ENCODE results near the gene CPA2. TPM values are rescaled to one million over a fixed set of nuclear protein-coding genes. Genes with fewer than 3 reads are reported as not detected.

CPA2 gene
- total and polyA plus RNA-seq, 2 of the 4 experiments (the other 2 are of a cell fraction), result 0.05 TPM; not detected in 1

DNA sequence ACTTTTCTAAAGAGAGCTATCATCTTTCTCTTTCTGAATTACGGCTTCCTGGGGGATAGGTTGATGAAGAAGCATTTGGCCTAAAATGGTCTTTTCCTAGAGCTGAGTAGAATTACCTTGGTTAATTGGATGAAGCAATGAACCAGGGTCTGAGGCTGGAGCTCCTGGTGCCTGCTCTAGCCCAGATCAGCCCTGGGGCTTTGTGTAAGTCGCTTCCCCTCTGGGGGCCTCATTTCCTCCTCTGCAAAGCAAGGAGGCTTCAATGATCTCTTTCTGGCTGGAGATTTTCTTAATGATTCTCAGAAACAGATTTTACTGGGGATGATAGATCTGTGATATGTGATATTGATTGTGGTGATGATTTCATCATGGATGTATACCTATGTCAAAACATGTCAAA lies 3.5 kb upstream of the CPA2 start:
- H3K18ac ChIP-seq (ENCODE audit: low read depth, low read length), result no peak overlapping the region
- ChIA-PET CTCF (no interaction called here), POLR2A (ENCODE audit: unreplicated experiment) (no interaction called here)
- no peak overlapping the region for H2AFZ ChIP-seq (replicated peaks; ENCODE audit: low read length, poor library complexity)
- dilution Hi-C loops (cut with HindIII; ENCODE audit: low sequenced_read_pairs, unreplicated experiment) (no loop called here), in situ Hi-C loops (cut with MboI; ENCODE audit: low sequenced_read_pairs) (no loop called here), intact Hi-C loops (cut with micrococcal nuclease) (no loop called here)
- no peak overlapping the region for H4K5ac ChIP-seq (ENCODE audit: low read depth, low read length)
- H3K4me2 ChIP-seq (ENCODE audit: low read depth, low read length), result no peak overlapping the region
- H4K8ac ChIP-seq (ENCODE audit: low read depth in 2 of 2, low read length in 2 of 2), result no peak overlapping the region
- no peak overlapping the region for H2AK5ac ChIP-seq (ENCODE audit: low read depth, low read length)
- no peak overlapping the region for H2BK20ac ChIP-seq (ENCODE audit: low read depth, low read length)
- no peak overlapping the region for H2BK15ac ChIP-seq (ENCODE audit: low read depth, low read length)
- no peaks in the 10 kb centered on the region for H3K4me1 ChIP-seq (ENCODE audit: control insufficient read depth, insufficient read depth, low read length)
- H3K9me3 ChIP-seq (ENCODE audit: control insufficient read depth, insufficient read depth, low read length), result peaks cover 15% of the 10 kb centered on the region
- H3K9me1 ChIP-seq (ENCODE audit: insufficient read depth, low read length), result no peaks in the 10 kb centered on the region
- no peak overlapping the region for H3K9ac ChIP-seq (ENCODE audit: low read depth, low read length)
- H4K91ac ChIP-seq (ENCODE audit: insufficient read depth, low read depth, low read length), result no peak overlapping the region
- H3K4me3 ChIP-seq (ENCODE audit: insufficient read depth, low read depth, low read length), result no peak overlapping the region
- no peak overlapping the region for H3K4ac ChIP-seq (ENCODE audit: low read depth, low read length)
- H3K79me1 ChIP-seq (ENCODE audit: low read depth in 1 of 2, low read length in 2 of 2), result no peaks in the 10 kb centered on the region
- ATAC-seq (ENCODE audit: low read depth) (no peak), DNase-seq (no peak)
- H3K27ac ChIP-seq (ENCODE audit: insufficient read depth, low read length), result no peak overlapping the region
- no peak overlapping the region for H3K14ac ChIP-seq (replicated peaks; ENCODE audit: low read depth, low read length)
- H4K20me1 ChIP-seq (ENCODE audit: insufficient read depth, low read length), result no peaks in the 10 kb centered on the region
- H2BK5ac ChIP-seq (ENCODE audit: low read depth, low read length, poor library complexity, severe bottlenecking), result no peak overlapping the region
- H2AK9ac ChIP-seq (replicated peaks; ENCODE audit: low read depth, low read length, poor library complexity), result no peak overlapping the region
- H3K27me3 ChIP-seq (ENCODE audit: control insufficient read depth, insufficient read depth, low read length), result 0 out of 2 replicates have a peak, but pooled peaks cover 2% of the 10 kb centered on the region
- BruUV-seq (replicated peaks), result no TSS peak
- H2BK120ac ChIP-seq (ENCODE audit: low read depth, low read length), result no peak overlapping the region
- TF ChIP-seq MXI1 (IDR thresholded peaks at IDR 0.05; ENCODE audit: borderline replicate concordance, low read depth, low read length) (no peak), MAFK (IDR thresholded peaks at IDR 0.05; ENCODE audit: low read depth, low read length) (no peak), SMC3 (IDR thresholded peaks at IDR 0.05; ENCODE audit: low read depth, low read length) (no peak), POLR2A (IDR thresholded peaks at IDR 0.05; ENCODE audit: low read depth, low read length) (no peak), RCOR1 (IDR thresholded peaks at IDR 0.05; ENCODE audit: insufficient replicate concordance, low read length) (no peak), NFE2L2 (IDR thresholded peaks at IDR 0.05; ENCODE audit: low read depth, low read length) (no peak), MAZ (IDR thresholded peaks at IDR 0.05; ENCODE audit: borderline replicate concordance, low read depth, low read length) (no peak), RAD21 (IDR thresholded peaks at IDR 0.05; ENCODE audit: low read length) (no peak), CEBPB (IDR thresholded peaks at IDR 0.05; ENCODE audit: low read depth, low read length) (no peak), FOS (IDR thresholded peaks at IDR 0.05; ENCODE audit: low read depth, low read length) (no peak), RFX5 (IDR thresholded peaks at IDR 0.05; ENCODE audit: low read depth, low read length) (no peak), BHLHE40 (IDR thresholded peaks at IDR 0.05; ENCODE audit: low read depth, low read length) (no peak), CHD1 (IDR thresholded peaks at IDR 0.05; ENCODE audit: low read depth, low read length) (no peak)
- TF ChIP-seq, protein P1, sequence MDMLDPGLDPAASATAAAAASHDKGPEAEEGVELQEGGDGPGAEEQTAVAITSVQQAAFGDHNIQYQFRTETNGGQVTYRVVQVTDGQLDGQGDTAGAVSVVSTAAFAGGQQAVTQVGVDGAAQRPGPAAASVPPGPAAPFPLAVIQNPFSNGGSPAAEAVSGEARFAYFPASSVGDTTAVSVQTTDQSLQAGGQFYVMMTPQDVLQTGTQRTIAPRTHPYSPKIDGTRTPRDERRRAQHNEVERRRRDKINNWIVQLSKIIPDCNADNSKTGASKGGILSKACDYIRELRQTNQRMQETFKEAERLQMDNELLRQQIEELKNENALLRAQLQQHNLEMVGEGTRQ (IDR thresholded peaks at IDR 0.05; ENCODE audit: low read depth, low read length), result no peak
- TF ChIP-seq, protein P2, sequence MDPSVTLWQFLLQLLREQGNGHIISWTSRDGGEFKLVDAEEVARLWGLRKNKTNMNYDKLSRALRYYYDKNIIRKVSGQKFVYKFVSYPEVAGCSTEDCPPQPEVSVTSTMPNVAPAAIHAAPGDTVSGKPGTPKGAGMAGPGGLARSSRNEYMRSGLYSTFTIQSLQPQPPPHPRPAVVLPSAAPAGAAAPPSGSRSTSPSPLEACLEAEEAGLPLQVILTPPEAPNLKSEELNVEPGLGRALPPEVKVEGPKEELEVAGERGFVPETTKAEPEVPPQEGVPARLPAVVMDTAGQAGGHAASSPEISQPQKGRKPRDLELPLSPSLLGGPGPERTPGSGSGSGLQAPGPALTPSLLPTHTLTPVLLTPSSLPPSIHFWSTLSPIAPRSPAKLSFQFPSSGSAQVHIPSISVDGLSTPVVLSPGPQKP (IDR thresholded peaks at IDR 0.05; ENCODE audit: borderline replicate concordance, low read depth, low read length), result no peak
- TF ChIP-seq, protein P3, sequence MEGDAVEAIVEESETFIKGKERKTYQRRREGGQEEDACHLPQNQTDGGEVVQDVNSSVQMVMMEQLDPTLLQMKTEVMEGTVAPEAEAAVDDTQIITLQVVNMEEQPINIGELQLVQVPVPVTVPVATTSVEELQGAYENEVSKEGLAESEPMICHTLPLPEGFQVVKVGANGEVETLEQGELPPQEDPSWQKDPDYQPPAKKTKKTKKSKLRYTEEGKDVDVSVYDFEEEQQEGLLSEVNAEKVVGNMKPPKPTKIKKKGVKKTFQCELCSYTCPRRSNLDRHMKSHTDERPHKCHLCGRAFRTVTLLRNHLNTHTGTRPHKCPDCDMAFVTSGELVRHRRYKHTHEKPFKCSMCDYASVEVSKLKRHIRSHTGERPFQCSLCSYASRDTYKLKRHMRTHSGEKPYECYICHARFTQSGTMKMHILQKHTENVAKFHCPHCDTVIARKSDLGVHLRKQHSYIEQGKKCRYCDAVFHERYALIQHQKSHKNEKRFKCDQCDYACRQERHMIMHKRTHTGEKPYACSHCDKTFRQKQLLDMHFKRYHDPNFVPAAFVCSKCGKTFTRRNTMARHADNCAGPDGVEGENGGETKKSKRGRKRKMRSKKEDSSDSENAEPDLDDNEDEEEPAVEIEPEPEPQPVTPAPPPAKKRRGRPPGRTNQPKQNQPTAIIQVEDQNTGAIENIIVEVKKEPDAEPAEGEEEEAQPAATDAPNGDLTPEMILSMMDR (conservative IDR thresholded peaks at IDR 0.05; ENCODE audit: low read depth, low read length), result no peak
- no CpG with 5 or more reads among the region's 2 CpGs for WGBS, 2 experiments (ENCODE audit: extremely low coverage in 2 of 2, insufficient read length in 1 of 2)
- H3K56ac ChIP-seq (ENCODE audit: extremely low read depth, insufficient read depth, low read length), result no peak overlapping the region
- no peak overlapping the region for H3K23ac ChIP-seq (ENCODE audit: low read depth, low read length)
- no peaks in the 10 kb centered on the region for H3K36me3 ChIP-seq (ENCODE audit: control insufficient read depth, insufficient read depth, low read length)
